ENCODE results near the gene TMEM176B.
A peak's percentile ranks its signal among the peaks of the same experiment; 100 is the strongest.
"Not testable (repeated sequence)": the region's sequence is repeated elsewhere in the genome, so short reads cannot be mapped to it uniquely, and the experiment has no call there.

Gene TMEM176B

GRCh38 chr7:150788474-150789269 lies 11.5 kb downstream of the TMEM176B start:
- no peak for DNase-seq

GRCh38 chr7:150787321-150788281 lies 12.6 kb downstream of the TMEM176B start:
- DNase-seq: peak; percentile 72

DNA sequence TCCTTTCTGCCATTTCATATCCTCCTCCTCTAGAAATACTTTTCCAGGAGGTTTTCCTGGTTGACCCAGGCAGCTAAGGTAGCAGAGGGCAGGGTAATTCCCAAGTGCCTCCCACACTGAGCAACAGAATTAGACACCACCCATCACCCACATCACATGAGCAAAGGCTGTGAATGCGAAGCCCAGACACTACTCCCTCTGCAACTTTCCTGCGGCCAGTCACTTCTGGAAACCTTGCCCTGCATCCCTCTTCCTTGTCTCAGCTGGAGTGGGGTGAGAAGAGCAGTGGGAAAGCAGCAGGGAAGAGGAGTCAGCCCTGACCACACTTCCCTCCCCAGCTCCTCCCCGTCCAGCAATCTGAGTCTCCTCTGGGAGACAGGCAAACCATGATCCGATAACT lies 15.2 kb downstream of the TMEM176B start:
- no peak for DNase-seq

DNA sequence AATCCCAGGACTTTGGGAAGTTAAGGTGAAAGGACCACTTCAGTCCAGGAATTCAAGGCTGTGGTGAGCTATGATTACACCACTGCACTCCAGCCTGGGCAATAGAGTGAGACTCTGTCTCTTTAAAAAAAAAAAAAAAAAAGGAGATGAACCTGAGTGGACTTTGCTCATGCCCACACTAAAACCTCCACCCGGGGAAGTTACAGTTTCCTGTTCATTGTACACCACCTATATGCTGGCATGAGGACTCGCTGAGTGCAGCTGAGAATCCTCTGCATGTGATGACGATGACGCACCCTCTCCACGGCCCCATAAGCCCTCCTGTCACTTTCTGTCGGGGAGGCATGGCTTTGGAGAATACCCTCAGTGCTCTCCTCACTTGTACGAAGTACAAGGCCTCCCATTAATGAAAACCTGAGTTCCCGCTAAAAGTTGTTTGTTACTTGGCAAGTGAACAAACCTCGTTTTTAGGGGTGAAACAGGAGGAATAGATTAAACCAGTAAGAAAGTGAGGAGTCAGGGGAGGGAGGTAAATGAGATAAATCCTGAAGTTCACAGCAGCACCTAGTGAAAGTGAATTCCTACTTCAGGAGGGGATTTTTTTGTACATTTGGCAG lies 15.9 kb downstream of the TMEM176B start:
- DNase-seq: no peak

DNA sequence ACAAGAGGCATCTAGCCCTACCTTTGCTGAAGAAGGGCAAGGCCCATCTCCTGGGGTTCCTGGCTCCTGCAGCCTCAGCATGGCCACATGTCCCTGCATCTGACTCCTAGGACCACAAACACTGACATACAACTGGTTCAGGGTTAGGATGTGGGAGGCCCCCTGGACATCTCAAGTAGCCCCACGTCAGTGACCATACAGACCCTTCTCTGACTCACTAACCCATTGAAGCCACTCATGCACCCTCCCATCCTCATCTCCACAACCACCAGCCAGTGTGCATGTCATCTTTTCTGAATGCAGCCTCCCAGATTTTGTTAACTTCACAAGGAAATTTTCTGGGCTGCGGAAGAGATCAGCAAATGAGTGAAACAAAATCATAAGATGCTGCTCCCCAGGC lies 18.2 kb downstream of the TMEM176B start:
- DNase-seq: no peak

GRCh38 chr7:150781103-150781502 lies 19.1 kb downstream of the TMEM176B start:
- no peak for DNase-seq

- no peak for DNase-seq
Observed at GRCh38 chr7:150780292-150780691, 19.9 kb downstream of the TMEM176B start.

DNA sequence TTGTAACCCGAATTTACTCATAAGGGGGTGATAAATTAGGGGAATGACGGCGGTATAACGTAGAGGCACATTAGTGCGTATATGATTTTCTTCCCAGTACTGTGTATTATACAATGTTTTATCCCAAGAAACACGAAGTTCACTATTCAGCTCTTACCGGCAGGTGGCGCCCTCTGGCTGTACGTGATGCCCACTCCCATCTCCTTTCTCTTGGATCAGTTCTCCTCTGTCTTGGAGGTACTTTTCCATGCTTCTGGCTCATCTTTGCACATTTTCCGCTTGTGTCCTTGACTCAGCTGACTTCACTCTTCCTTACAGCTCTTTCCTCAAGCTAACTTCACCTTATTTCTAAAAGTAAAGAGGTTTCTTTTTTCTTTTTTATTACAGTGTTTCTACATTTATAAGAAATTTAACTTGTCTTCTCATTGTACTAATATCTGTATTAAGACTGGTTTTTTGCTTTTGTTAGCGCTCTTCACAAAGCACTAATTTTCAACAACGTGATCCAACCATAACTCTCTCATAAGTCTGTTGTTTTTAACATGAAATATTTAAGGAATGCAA lies 21.3 kb downstream of the TMEM176B start:
- peak; percentile 69 for DNase-seq

GRCh38 chr7:150778014-150778737 lies 22.0 kb downstream of the TMEM176B start:
- DNase-seq: no peak

GRCh38 chr7:150774131-150774530 lies 26.0 kb downstream of the TMEM176B start:
- not testable (repeated sequence) for DNase-seq

- no peak for DNase-seq
Observed at GRCh38 chr7:150769768-150770167, 30.4 kb downstream of the TMEM176B start.

DNA sequence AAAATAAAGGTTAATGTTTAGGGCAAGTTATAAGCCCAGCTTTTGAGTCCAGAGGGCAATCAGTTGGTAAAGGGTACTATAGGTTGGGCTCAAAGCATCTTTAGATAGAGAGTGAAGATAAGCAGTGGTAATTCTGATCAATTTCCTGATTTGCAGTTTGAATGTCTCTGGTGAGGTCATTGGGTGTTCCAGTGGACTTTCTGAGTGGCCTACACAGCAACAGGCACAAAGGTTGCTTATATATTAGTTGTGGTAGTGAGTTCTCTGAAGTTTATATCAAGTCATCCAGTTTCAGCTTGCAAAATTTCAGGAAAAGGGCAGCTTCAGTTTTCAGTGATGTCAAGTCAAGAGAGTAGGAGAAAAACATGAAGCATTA lies 33.8 kb downstream of the TMEM176B start:
- DNase-seq: no peak

DNA sequence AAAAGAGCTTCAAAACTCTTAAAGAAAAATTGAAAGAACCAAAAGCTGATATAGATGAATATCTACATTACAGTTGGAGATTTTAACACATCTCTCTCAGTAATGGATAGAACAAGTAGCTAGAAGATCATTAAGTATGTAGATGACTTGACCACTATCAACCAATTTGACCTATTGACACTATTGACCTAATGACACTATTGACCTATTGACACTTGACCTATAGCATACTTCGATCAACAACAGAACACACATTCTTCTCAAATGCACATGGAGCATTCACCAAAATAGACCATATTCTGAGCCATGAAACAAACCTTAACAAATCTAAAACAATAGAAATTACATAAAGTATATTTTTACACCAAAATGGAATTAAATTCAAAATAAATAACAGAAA lies 40.7 kb downstream of the TMEM176B start:
- no peak for DNase-seq

DNA sequence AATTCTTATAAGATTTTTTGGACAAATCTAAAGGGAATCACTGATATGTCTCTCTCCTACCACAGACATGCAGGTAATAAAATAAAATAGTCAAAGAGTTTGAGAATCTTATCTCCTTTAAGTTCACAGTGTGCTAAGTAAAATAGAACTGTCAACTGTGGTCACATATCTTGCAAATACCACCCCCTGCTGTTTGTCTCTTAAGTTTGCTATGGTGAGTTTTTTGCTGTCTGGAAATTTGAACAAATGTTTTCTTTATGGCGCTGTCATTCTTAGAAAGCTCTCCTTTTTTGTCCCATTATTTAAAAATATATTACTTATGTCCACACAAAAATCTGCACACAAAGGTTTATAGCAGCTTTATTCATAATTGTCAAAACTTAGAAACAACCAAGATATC lies 43.3 kb downstream of the TMEM176B start:
- DNase-seq: peak; percentile 29

- DNase-seq: no peak
Observed at GRCh38 chr7:150756166-150756565, 44.0 kb downstream of the TMEM176B start.

GRCh38 chr7:150755473-150756099 lies 44.6 kb downstream of the TMEM176B start:
- DNase-seq: no peak

DNA sequence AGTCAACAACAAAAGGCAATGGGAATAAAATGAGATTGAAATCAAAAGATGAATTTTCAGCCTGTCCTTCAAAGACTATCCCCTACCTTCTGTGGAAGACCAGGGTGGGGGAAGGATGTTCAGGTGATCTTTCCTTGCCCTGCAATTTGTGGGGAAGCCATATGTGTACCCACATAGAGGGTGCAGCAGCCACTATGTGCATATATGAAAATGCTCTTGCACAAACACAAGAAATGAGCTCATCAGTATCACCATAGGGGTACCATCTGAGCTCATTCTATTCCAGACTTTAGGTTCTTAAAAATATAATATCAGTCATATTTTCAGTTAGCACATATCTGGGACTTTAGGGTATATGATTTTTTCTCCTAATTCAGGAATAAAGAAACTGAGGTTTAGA lies 45.2 kb downstream of the TMEM176B start:
- no peak for DNase-seq

GRCh38 chr7:150753826-150754603 lies 46.1 kb downstream of the TMEM176B start:
- DNase-seq: peak; percentile 38

- DNase-seq: no peak
Observed at GRCh38 chr7:150753239-150753638, 46.9 kb downstream of the TMEM176B start.

- no peak for DNase-seq
Observed at GRCh38 chr7:150751702-150752101, 48.5 kb downstream of the TMEM176B start.

DNA sequence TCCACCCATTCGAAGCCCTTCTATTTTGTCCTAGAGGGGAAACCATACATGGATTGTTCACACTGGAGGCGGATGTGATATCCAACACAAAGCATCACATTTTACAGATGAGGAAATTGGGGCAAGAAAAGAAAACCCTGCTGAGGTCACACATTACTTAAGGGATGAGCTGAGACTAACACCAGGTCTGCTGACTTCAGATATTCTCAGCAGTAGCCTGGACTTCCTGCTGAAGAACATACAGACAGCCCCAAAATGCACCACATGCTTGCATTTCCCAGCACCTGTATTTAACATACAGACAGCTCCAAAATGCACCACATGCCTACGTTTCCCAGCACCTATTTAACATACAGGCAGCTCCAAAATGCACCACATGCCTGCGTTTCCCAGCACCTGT lies 51.8 kb downstream of the TMEM176B start:
- no peak for DNase-seq
